Retinal pigment epithelial cell (primary cell): Measurements from ENCODE around the gene GLS.

Experiments used
- DNase-seq: peaks from one replicate; pipeline ENCODE4 v3.0.0-alpha.2; 2010; ENCODE audit warnings: low read depth
- H3K4me3 ChIP-seq: 2 replicates; pipeline ENCODE4 v1.5.1; 2011; ENCODE audit warnings: mild to moderate bottlenecking, low read length, control low read depth, moderate library complexity
- CTCF ChIP-seq: conservative IDR thresholded peaks from 2 replicates; pipeline ENCODE4 v1.5.1; 2011; ENCODE audit warnings: low read depth, low read length, control low read depth, inconsistent platforms

The GLS gene

GRCh38 chr2:190973726-190974628, 93.4 kb downstream of the GLS start:
- TF ChIP-seq CTCF = no peak
- no peak for DNase-seq

GRCh38 chr2:190974629-190975361, 94.2 kb downstream of the GLS start:
- no peak overlapping the region for H3K4me3 ChIP-seq
- no peak for TF ChIP-seq CTCF
- DNase-seq = no peak

More at GRCh38 chr2:190973726-190974628, 93.4 kb downstream of the GLS start:
- H3K4me3 ChIP-seq = no peak overlapping the region

GRCh38 chr2:190976521-190976920, 95.9 kb downstream of the GLS start:
- no peak for DNase-seq
- no peak for TF ChIP-seq CTCF
- H3K4me3 ChIP-seq = no peak overlapping the region

GRCh38 chr2:190977505-190977904, 96.9 kb downstream of the GLS start:
- no peak for DNase-seq
- H3K4me3 ChIP-seq = no peak overlapping the region
- TF ChIP-seq CTCF = no peak

GRCh38 chr2:190978389-190979053, 97.9 kb downstream of the GLS start:
- DNase-seq = no peak
- no peak for TF ChIP-seq CTCF
- H3K4me3 ChIP-seq = no peak overlapping the region

- no peak overlapping the region for H3K4me3 ChIP-seq
- TF ChIP-seq CTCF = no peak
- DNase-seq = no peak
Observed at GRCh38 chr2:190979906-190980629, 99.4 kb downstream of the GLS start.
